Mesenchymal stem cell (in vitro differentiated cells and primary cell): Measurements from ENCODE around the gene SOX6.
A peak's percentile ranks its signal among the peaks of the same experiment; 100 is the strongest.

Experiments
- DNase-seq: peaks from one replicate; pipeline ENCODE4 v3.0.0-alpha.2; 2013
- H2AFZ ChIP-seq: one replicate; pipeline ENCODE4 v1.6.1; 2013; ENCODE audit warnings: low read depth, mild to moderate bottlenecking, control low read depth, inconsistent platforms, low read length, moderate library complexity
- H2AK5ac ChIP-seq: 2 replicates; pipeline ENCODE4 v1.6.1; 2013; ENCODE audit warnings: low read length, moderate library complexity, mild to moderate bottlenecking, inconsistent platforms; ENCODE audit not compliant: severe bottlenecking
- H2BK120ac ChIP-seq: one replicate; pipeline ENCODE4 v1.6.1; 2013; ENCODE audit warnings: low read depth, mild to moderate bottlenecking, inconsistent platforms, low read length, moderate library complexity
- H2BK12ac ChIP-seq, 2 experiments: one replicate each; pipeline ENCODE4 v1.6.1; 2013; ENCODE audit warnings: inconsistent platforms in 2 of 2, low read length in 2 of 2, mild to moderate bottlenecking in 2 of 2, moderate library complexity in 2 of 2, control low read depth in 1 of 2
- H2BK15ac ChIP-seq: one replicate; pipeline ENCODE4 v1.6.1; 2013; ENCODE audit warnings: mild to moderate bottlenecking, low read depth, inconsistent platforms; ENCODE audit not compliant: poor library complexity, severe bottlenecking
- H2BK5ac ChIP-seq: 2 replicates; pipeline ENCODE4 v1.6.1; 2013; ENCODE audit warnings: low read depth, mild to moderate bottlenecking, low read length, control low read depth, inconsistent platforms; ENCODE audit not compliant: poor library complexity, severe bottlenecking
- H3K14ac ChIP-seq, 2 experiments: one replicate each; pipeline ENCODE4 v1.6.1; 2013; ENCODE audit warnings: inconsistent platforms in 2 of 2, low read length in 2 of 2, control low read depth in 1 of 2, mild to moderate bottlenecking in 1 of 2, moderate library complexity in 1 of 2
- H3K18ac ChIP-seq, 2 experiments: one replicate each; pipeline ENCODE4 v1.6.1; 2013; ENCODE audit warnings: inconsistent platforms in 2 of 2, low read length in 2 of 2, control low read depth in 1 of 2, low read depth in 1 of 2, mild to moderate bottlenecking in 1 of 2
- H3K23ac ChIP-seq, 2 experiments: one replicate each; pipeline ENCODE4 v1.6.1; 2013; ENCODE audit warnings: inconsistent platforms in 2 of 2, low read length in 2 of 2, mild to moderate bottlenecking in 2 of 2, moderate library complexity in 2 of 2, control low read depth in 1 of 2
- H3K27ac ChIP-seq: 2 replicates; pipeline ENCODE4 v1.5.1; 2013; ENCODE audit warnings: mild to moderate bottlenecking, moderate library complexity, low read length, control low read depth, inconsistent platforms; ENCODE audit not compliant: poor library complexity, severe bottlenecking
- H3K27me3 ChIP-seq, 2 experiments: 2 replicates each; pipeline versions ENCODE4 v1.6.1 to v1.7.0; 2013; ENCODE audit warnings: low read length in 2 of 2, mild to moderate bottlenecking in 2 of 2, moderate library complexity in 2 of 2, control low read depth in 1 of 2, inconsistent platforms in 1 of 2; ENCODE audit not compliant: control insufficient read depth in 1 of 2, insufficient read depth in 1 of 2
- H3K36me3 ChIP-seq, 2 experiments: 2 replicates each; pipeline versions ENCODE4 v1.6.1 to v1.7.0; 2013; ENCODE audit warnings: low read length in 2 of 2, control low read depth in 1 of 2, inconsistent platforms in 1 of 2, low read depth in 1 of 2, mild to moderate bottlenecking in 1 of 2; ENCODE audit not compliant: insufficient read depth in 2 of 2, control insufficient read depth in 1 of 2
- H3K4ac ChIP-seq, 2 experiments: one replicate each; pipeline ENCODE4 v1.6.1; 2013; ENCODE audit warnings: inconsistent platforms in 2 of 2, low read length in 2 of 2, mild to moderate bottlenecking in 2 of 2, moderate library complexity in 2 of 2, control low read depth in 1 of 2, low read depth in 1 of 2
- H3K4me1 ChIP-seq: 2 replicates; pipeline ENCODE4 v1.6.1; 2013; ENCODE audit warnings: low read depth, low read length, control low read depth; ENCODE audit not compliant: control insufficient read depth, insufficient read depth
- H3K4me2 ChIP-seq: 2 replicates; pipeline ENCODE4 v1.6.1; 2013; ENCODE audit warnings: low read length, mild to moderate bottlenecking, inconsistent platforms; ENCODE audit not compliant: poor library complexity, severe bottlenecking
- H3K4me3 ChIP-seq, 2 experiments: 2 replicates each; pipeline versions ENCODE4 v1.5.1 to v1.7.0; 2013; ENCODE audit warnings: low read length in 2 of 2, mild to moderate bottlenecking in 2 of 2, control low read depth in 1 of 2, low read depth in 1 of 2; ENCODE audit not compliant: insufficient read depth in 1 of 2
- H3K79me1 ChIP-seq: replicated peaks from 2 replicates; pipeline ENCODE4 v1.6.1; 2013; ENCODE audit warnings: mild to moderate bottlenecking, control low read depth, low read length, inconsistent platforms; ENCODE audit not compliant: poor library complexity, severe bottlenecking
- H3K9ac ChIP-seq: 2 replicates; pipeline ENCODE4 v1.7.0; 2013; ENCODE audit warnings: mild to moderate bottlenecking, low read length, moderate library complexity
- H3K9me3 ChIP-seq: 2 replicates; pipeline ENCODE4 v1.7.0; 2013; ENCODE audit warnings: mild to moderate bottlenecking, low read length; ENCODE audit not compliant: control insufficient read depth
- H4K8ac ChIP-seq: one replicate; pipeline ENCODE4 v1.6.1; 2013; ENCODE audit warnings: inconsistent platforms, mild to moderate bottlenecking, low read length, moderate library complexity
- H4K91ac ChIP-seq: one replicate; pipeline ENCODE4 v1.6.1; 2013; ENCODE audit warnings: mild to moderate bottlenecking, low read length, inconsistent platforms
- WGBS: methylation state at CpG from one replicate; pipeline ENCODE4 v1.1.7; 2013; ENCODE audit warnings: mixed read lengths; 5-methylcytosine and 5-hydroxymethylcytosine counted together

Gene SOX6

DNA sequence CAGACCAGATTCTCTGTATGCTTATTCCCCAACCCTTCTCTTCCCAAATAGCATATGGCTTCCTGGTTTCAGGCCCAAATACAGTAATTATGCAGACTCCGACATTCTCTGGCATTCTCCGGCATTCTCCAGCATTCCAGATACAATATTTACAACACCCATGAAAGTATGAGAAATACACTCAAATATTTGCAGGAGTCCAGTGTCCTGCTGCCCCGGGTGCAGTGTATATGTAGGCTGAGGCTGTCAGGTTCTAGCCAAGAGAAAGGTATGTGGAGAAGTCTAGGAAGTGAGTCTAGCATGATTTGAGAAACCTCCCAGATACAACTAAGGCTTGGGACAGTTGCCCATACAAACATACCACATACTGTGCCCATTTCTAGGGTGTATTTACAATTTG, 160.7 kb downstream of the SOX6 start:
- Histone ChIP-seq H3K4me3 (no peak overlapping the region), H2BK120ac (no peak overlapping the region), H3K23ac (no peak overlapping the region), H2BK15ac (no peak overlapping the region), H3K4me1 (no peaks in the 10 kb centered on the region), H2BK5ac (no peak overlapping the region), H4K8ac (no peak overlapping the region), H3K27ac (peak overlapping the region; percentile 37), H3K27me3 (no peaks in the 10 kb centered on the region), H3K9ac (no peak overlapping the region), H3K4me2 (no peak overlapping the region), H3K18ac (no peak overlapping the region), H2AK5ac (no peak overlapping the region), H3K36me3 (no peaks in the 10 kb centered on the region), H3K4ac (no peak overlapping the region), H4K91ac (no peak overlapping the region), H3K14ac (no peak overlapping the region), H2AFZ (no peak overlapping the region), H2BK12ac (no peak overlapping the region), H3K79me1 (peaks cover 1% of the 10 kb centered on the region), H3K9me3 (no peaks in the 10 kb centered on the region)
- DNase-seq: no peak
- 80% methylated on average over 1 of the region's 3 CpGs for WGBS

DNA sequence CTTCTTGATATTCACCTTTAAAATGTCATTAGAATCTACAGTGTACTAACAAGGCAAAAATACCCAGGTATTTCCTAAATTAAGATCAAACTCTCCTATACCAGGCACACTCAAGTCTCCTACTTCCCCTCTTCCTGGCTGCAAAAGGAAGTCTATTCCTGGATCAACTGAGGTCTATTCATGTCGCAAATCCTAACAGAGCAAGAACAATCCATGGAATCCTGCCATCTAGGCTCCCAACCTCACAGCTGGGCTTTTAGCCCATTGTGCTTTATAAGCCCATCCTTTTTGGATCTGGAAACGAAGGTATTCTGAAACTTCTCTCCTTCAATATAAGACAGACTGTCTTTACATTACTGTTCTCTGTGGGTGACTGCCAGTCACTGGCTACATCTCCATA, 161.8 kb downstream of the SOX6 start:
- no peak overlapping the region for H4K91ac ChIP-seq
- no peak overlapping the region for H3K9ac ChIP-seq
- no peak overlapping the region for H3K23ac ChIP-seq
- H3K18ac ChIP-seq: no peak overlapping the region
- H3K36me3 ChIP-seq: no peaks in the 10 kb centered on the region
- H2AK5ac ChIP-seq: no peak overlapping the region
- no peak overlapping the region for H3K27ac ChIP-seq
- H2BK5ac ChIP-seq: no peak overlapping the region
- H4K8ac ChIP-seq: no peak overlapping the region
- H3K4me3 ChIP-seq: no peak overlapping the region
- H3K27me3 ChIP-seq: no peaks in the 10 kb centered on the region
- no peak overlapping the region for H3K14ac ChIP-seq
- DNase-seq: no peak
- no peak overlapping the region for H3K4ac ChIP-seq
- H2BK15ac ChIP-seq: no peak overlapping the region
- no peak overlapping the region for H2AFZ ChIP-seq
- no peak overlapping the region for H2BK120ac ChIP-seq
- H3K4me1 ChIP-seq: no peaks in the 10 kb centered on the region
- WGBS: 79% methylated on average over 2 of the region's 2 CpGs
- H3K9me3 ChIP-seq: no peaks in the 10 kb centered on the region
- H3K79me1 ChIP-seq: peaks cover 1% of the 10 kb centered on the region
- H3K4me2 ChIP-seq: no peak overlapping the region
- no peak overlapping the region for H2BK12ac ChIP-seq

DNA sequence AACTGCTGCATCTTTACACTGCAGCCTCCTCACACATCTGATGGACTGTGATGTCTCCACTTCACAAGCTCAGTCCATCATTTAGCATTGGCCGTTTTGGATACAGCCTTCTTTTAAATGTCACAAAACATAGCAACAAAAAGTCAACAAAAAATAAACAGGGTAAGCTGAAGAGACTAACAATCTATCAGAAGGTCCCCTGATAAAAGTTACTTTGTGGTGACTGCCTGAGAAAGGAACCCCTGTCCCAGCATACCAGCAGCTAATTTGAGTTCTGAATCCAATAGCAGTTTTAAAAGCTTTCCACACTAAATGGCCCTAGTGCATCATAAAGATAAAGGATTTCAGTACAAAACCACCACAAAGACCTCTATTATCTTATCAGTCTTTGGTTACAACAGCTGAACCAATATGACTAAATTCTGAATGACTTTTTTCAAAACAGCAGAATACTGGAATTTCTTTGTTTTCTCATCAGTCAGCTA, 162.4 kb downstream of the SOX6 start:
- 11% methylated on average over 1 of the region's 1 CpG for WGBS
- H2AK5ac ChIP-seq: no peak overlapping the region
- no peak overlapping the region for H3K27ac ChIP-seq
- no peak overlapping the region for H2AFZ ChIP-seq
- no peak overlapping the region for H3K23ac ChIP-seq
- no peak overlapping the region for H4K8ac ChIP-seq
- no peak overlapping the region for H2BK12ac ChIP-seq
- no peak overlapping the region for H2BK120ac ChIP-seq
- H3K27me3 ChIP-seq: no peaks in the 10 kb centered on the region
- H3K4me1 ChIP-seq: no peaks in the 10 kb centered on the region
- H2BK5ac ChIP-seq: no peak overlapping the region
- peaks cover 1% of the 10 kb centered on the region for H3K79me1 ChIP-seq
- H3K4me2 ChIP-seq: no peak overlapping the region
- no peak overlapping the region for H4K91ac ChIP-seq
- no peaks in the 10 kb centered on the region for H3K36me3 ChIP-seq
- no peak overlapping the region for H3K4ac ChIP-seq
- no peaks in the 10 kb centered on the region for H3K9me3 ChIP-seq
- no peak overlapping the region for H3K14ac ChIP-seq
- H3K9ac ChIP-seq: no peak overlapping the region
- H3K4me3 ChIP-seq: no peak overlapping the region
- H3K18ac ChIP-seq: no peak overlapping the region
- no peak overlapping the region for H2BK15ac ChIP-seq
- DNase-seq: no peak

DNA sequence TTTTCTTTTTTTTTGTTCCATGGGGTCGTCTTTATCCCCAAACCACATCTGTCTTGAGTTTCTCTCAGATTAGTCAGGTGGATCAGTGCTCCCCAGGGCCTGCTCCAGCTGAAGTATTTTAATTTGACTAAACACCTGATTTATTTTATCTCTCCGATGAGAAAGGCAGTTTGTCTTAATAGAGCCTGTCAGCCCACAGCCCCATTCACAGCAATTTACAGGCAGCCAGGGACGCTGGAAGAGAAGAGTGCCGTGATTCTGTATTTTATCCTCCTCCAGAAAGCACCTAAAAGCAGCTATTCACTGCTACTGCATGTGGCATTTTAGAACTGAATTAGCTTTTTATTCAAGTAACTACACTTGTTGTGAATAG, 164.5 kb downstream of the SOX6 start:
- Histone ChIP-seq H3K9ac (no peak overlapping the region), H2AFZ (no peak overlapping the region), H3K36me3 (no peaks in the 10 kb centered on the region), H3K14ac (no peak overlapping the region), H2BK5ac (no peak overlapping the region), H3K18ac (no peak overlapping the region), H2AK5ac (no peak overlapping the region), H3K79me1 (no peaks in the 10 kb centered on the region), H2BK15ac (no peak overlapping the region), H3K9me3 (no peaks in the 10 kb centered on the region), H3K27ac (no peak overlapping the region), H2BK120ac (no peak overlapping the region), H3K23ac (no peak overlapping the region), H2BK12ac (no peak overlapping the region), H4K8ac (no peak overlapping the region), H4K91ac (no peak overlapping the region), H3K27me3 (no peaks in the 10 kb centered on the region), H3K4me2 (no peak overlapping the region), H3K4me3 (no peak overlapping the region), H3K4ac (no peak overlapping the region), H3K4me1 (no peaks in the 10 kb centered on the region)
- no peak for DNase-seq
- 30% methylated on average over 3 of the region's 4 CpGs for WGBS
